Mammary epithelial cell (primary cell): ENCODE results near the gene KIF26B.

Experiments used
- CTCF ChIP-seq, 2 donors: IDR thresholded peaks in 1 of 2; conservative IDR thresholded peaks in 1 of 2; 2 replicates each; pipeline ENCODE4 v1.5.1; 2011 to 2012; ENCODE audit warnings: inconsistent platforms in 2 of 2, low read length in 2 of 2, mild to moderate bottlenecking in 2 of 2, control low read depth in 1 of 2, low read depth in 1 of 2; ENCODE audit not compliant: insufficient read depth in 1 of 2; ENCODE audit errors: extremely low read depth in 1 of 2
- EZH2 ChIP-seq: IDR thresholded peaks from 2 replicates; pipeline ENCODE4 v1.6.1; 2012; ENCODE audit warnings: low read length, inconsistent platforms, borderline replicate concordance

GRCh38 chr1:245428681-245429080, 273.9 kb downstream of the KIF26B start:
- TF ChIP-seq EZH2 = no peak
- no peak for TF ChIP-seq CTCF (conservative IDR thresholded peaks at IDR 0.05 in 1 of 2, IDR thresholded peaks at IDR 0.05 in 1 of 2; ENCODE audit: extremely low read depth in 1 of 2, insufficient read depth in 1 of 2, low read depth in 1 of 2, low read length in 2 of 2)
